ENCODE results near the gene CFAP77.
A peak's percentile ranks its signal among the peaks of the same experiment; 100 is the strongest.
"Not testable (repeated sequence)": the region's sequence is repeated elsewhere in the genome, so short reads cannot be mapped to it uniquely, and the experiment has no call there.

Gene CFAP77

GRCh38 chr9:132557159-132557558 is 147.1 kb downstream of the CFAP77 start:
- no peak for DNase-seq (ENCODE audit: low read depth)
- H3K4me3 ChIP-seq (ENCODE audit: low read depth, low read length), result no peak overlapping the region

GRCh38 chr9:132559711-132560110 is 149.7 kb downstream of the CFAP77 start:
- no peak for DNase-seq (ENCODE audit: low read depth)
- no peak overlapping the region for H3K4me3 ChIP-seq (ENCODE audit: low read depth, low read length)

- no peak overlapping the region for H3K4me3 ChIP-seq (ENCODE audit: low read depth, low read length)
- DNase-seq (ENCODE audit: low read depth), result no peak
Measured at GRCh38 chr9:132560616-132561202, 150.7 kb downstream of the CFAP77 start.

GRCh38 chr9:132562306-132562573 is 152.2 kb downstream of the CFAP77 start:
- no peak overlapping the region for H3K4me3 ChIP-seq (ENCODE audit: low read depth, low read length)
- DNase-seq (ENCODE audit: low read depth), result no peak

GRCh38 chr9:132564526-132564925 is 154.5 kb downstream of the CFAP77 start:
- H3K4me3 ChIP-seq (ENCODE audit: low read depth, low read length), result no peak overlapping the region
- DNase-seq (ENCODE audit: low read depth), result no peak

GRCh38 chr9:132568787-132569186 is 158.8 kb downstream of the CFAP77 start:
- not testable (repeated sequence) for H3K4me3 ChIP-seq (ENCODE audit: low read depth, low read length); DNase-seq (ENCODE audit: low read depth)

- no peak for DNase-seq (ENCODE audit: low read depth)
- no peak overlapping the region for H3K4me3 ChIP-seq (ENCODE audit: low read depth, low read length)
Measured at GRCh38 chr9:132571806-132572600, 162.0 kb downstream of the CFAP77 start.

- no peak for DNase-seq (ENCODE audit: low read depth)
- H3K4me3 ChIP-seq (ENCODE audit: low read depth, low read length), result no peak overlapping the region
Measured at GRCh38 chr9:132572921-132573320, 162.9 kb downstream of the CFAP77 start.

GRCh38 chr9:132575005-132575609 is 165.1 kb downstream of the CFAP77 start:
- DNase-seq (ENCODE audit: low read depth), result peak; percentile 27
- H3K4me3 ChIP-seq (ENCODE audit: low read depth, low read length), result no peak overlapping the region

GRCh38 chr9:132575811-132576210 is 165.8 kb downstream of the CFAP77 start:
- no peak for DNase-seq (ENCODE audit: low read depth)
- H3K4me3 ChIP-seq (ENCODE audit: low read depth, low read length), result no peak overlapping the region

GRCh38 chr9:132577119-132577518 is 167.1 kb downstream of the CFAP77 start:
- no peak for DNase-seq (ENCODE audit: low read depth)
- no peak overlapping the region for H3K4me3 ChIP-seq (ENCODE audit: low read depth, low read length)

DNA sequence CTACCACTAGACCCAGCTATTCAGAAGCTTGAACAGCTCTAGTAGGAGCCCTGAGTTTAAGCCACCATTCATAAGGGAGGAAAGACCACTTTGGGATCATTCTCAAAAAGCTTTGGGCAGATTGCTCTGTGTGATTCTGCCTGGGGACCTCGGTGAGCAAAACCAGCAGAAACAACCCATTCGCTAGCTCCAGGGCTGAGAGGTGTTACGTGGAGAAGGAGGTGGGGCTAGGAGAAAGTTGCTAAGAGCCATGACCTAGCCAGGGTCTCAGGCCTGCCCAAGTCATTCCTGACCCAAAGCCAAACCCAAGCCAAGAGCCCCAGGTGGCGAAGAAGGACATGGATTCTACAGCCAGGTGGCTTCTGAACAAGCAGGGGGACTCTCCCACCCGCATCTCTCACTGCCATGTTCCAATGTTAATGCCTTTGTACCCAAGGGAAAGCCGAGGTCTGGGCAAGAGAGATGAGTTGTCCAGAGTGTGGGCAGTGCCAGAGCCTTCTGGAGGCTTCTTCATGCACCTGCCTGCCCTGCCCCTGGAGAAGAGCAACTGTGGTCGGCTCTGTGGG is 168.4 kb downstream of the CFAP77 start:
- DNase-seq (ENCODE audit: low read depth), result no peak
- no peak overlapping the region for H3K4me3 ChIP-seq (ENCODE audit: low read depth, low read length)

DNA sequence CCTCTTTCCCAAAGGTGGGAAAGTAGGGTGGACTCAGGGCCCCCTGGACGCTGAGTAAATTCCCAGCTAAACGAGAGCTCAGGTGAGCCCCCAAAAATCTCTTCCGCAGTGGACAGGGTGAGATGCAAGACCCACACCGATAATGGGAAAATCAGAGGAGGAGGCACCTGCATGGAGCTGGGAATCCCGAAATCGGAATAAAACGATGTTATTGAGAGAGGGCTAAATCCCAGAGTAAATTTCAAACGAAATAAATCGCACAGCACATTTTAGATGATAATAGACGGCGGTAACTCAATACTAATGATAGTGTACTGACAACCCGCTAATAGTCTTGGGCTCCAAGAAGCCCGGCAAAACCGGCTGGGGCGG is 169.4 kb downstream of the CFAP77 start:
- no peak for DNase-seq (ENCODE audit: low read depth)
- no peak overlapping the region for H3K4me3 ChIP-seq (ENCODE audit: low read depth, low read length)

GRCh38 chr9:132582276-132582785 is 172.3 kb downstream of the CFAP77 start, which contains the start of gene BARHL1:
Gene BARHL1 (plus strand): TSS chr9:132582606. CDS start chr9:132582798, 192 bp downstream.
- no peak for DNase-seq (ENCODE audit: low read depth)
- peak within 1 kb of the TSS; percentile 27 for H3K4me3 ChIP-seq (ENCODE audit: low read depth, low read length)

- H3K4me3 ChIP-seq (ENCODE audit: low read depth, low read length), result no peak overlapping the region
- no peak for DNase-seq (ENCODE audit: low read depth)
Measured at GRCh38 chr9:132582786-132583583, 173.0 kb downstream of the CFAP77 start.

- no peak overlapping the region for H3K4me3 ChIP-seq (ENCODE audit: low read depth, low read length)
- no peak for DNase-seq (ENCODE audit: low read depth)
Measured at GRCh38 chr9:132583584-132584304, 173.7 kb downstream of the CFAP77 start.

DNA sequence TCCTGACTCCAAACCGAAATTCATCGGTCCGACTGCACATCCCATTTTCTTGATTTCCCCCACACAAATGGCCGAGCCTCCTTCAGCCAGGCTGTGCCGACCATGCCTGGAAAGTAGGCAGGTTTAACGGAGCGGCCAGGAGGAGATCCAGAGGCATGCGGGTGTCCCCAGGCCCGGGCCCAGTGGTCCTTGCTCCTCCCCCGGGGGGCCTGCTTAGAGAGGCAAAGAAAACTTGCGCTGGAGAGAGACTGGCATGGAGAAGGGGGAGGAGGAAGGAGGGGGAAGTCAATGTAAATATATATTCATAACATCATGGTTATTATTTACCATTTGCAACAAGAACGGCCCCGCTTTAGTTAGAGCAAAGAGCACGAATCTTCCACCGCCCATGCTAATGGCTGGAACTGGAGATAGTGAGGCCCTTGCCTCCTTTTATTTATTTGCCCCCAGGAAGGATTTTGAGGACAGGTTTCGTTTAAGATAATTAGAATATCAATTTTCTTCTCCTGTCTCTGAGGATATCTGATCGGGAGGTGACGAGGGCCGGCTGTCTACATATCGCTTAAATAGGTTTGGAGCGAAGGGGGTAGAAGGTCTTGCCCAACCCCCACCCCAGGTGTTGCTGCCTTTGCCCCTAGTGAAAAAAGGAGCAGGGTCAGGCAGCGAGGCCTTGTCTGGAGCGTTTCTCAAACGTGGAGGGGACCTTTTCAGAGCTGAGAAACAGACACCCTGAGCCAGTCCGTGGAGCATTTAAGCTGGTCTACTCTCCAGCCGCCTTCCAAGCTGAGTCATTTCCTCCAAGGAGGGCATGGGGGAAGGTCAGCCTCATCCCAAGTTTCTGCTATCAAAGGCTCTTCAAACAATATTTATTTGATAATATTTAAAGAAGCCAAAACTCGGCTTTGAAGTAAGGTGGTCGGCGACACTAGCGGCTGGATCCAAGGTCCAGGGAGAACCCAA is 174.9 kb downstream of the CFAP77 start:
- DNase-seq (ENCODE audit: low read depth), result no peak

More for the DNA sequence above, 174.9 kb downstream of the CFAP77 start:
- H3K4me3 ChIP-seq (ENCODE audit: low read depth, low read length), result no peak overlapping the region
